Adrenal gland (tissue), 12 donors: Measurements from ENCODE around the gene TFDP1. TPM values are rescaled to one million over a fixed set of nuclear protein-coding genes. Genes with fewer than 3 reads are reported as not detected.

Experiments used
- DNase-seq, 7 donors: peaks; one replicate each; pipeline ENCODE4 v3.0.0-alpha.2; 2019 to 2020
- H3K27ac ChIP-seq, 5 donors: fragments of 200-600 bp; sonication (generic) in 4 of 5; 1 replicate in 3 of 5; 2 replicates in 2 of 5; pipeline versions ENCODE4 v1.5.1 to v1.8.0; 2016 to 2020; ENCODE audit warnings: mild to moderate bottlenecking in 1 of 5
- H3K27me3 ChIP-seq: fragments of 200-600 bp; 2 replicates; pipeline ENCODE4 v1.8.0; 2021
- H3K36me3 ChIP-seq, 2 donors: fragments of 200-600 bp; replicated peaks in 1 of 2; 1 replicate in 1 of 2; 2 replicates in 1 of 2; pipeline versions ENCODE4 v1.5.1 to v1.8.0; 2018 to 2022
- H3K4me1 ChIP-seq, 2 donors: fragments of 200-600 bp; replicated peaks in 1 of 2; 1 replicate in 1 of 2; 2 replicates in 1 of 2; pipeline versions ENCODE4 v1.5.1 to v1.8.0; 2018 to 2021
- H3K4me3 ChIP-seq, 4 donors: fragments of 200-600 bp; sonication (generic) in 3 of 4; one replicate each; pipeline ENCODE4 v1.5.1; 2016 to 2018
- H3K9me3 ChIP-seq, 3 donors: fragments of 200-600 bp; sonication (generic) in 1 of 3; replicated peaks in 1 of 3; 1 replicate in 2 of 3; 2 replicates in 1 of 3; pipeline versions ENCODE4 v1.5.1 to v1.8.0; 2016 to 2021
- POLR2A ChIP-seq, 2 donors: fragments of 450-650 bp; IDR thresholded peaks; one replicate each; pipeline ENCODE4 v1.6.1; 2017; ENCODE audit warnings: antibody characterized with exemption in 2 of 2, mild to moderate bottlenecking in 2 of 2, moderate library complexity in 1 of 2
- WGBS, 4 donors: extraction: QIAGEN DNeasy Blood & Tissue Kit in 2 of 4; methylation state at CpG; one replicate each; pipeline versions ENCODE4 v1.1.5 to v1.1.7; 2013 to 2017; 5-methylcytosine and 5-hydroxymethylcytosine counted together
- intact Hi-C, 2 donors: fragments of 100-400 bp; cut with DNase I; formaldehyde crosslinking; loops; one replicate each; pipeline versions ENCODE4 v1.14.1 to v1.15.0; 2022 to 2023
- polyA plus RNA-seq, 3 donors: library from polyadenylated mRNA; stranded (reverse); fragments of 200-250 nt in 2 of 3; fragments of 350-450 nt in 1 of 3; fragmentation: Illumina TruSeq in 1 of 3; extraction: RNeasy Lipid Tissue Mini Kit (QIAGEN cat#74804) in 1 of 3; gene quantifications; one replicate each; pipeline ENCODE4 v1.2.3, GENCODE V29; 2013 to 2014
- total RNA-seq, 9 donors: library from RNA; depleted of rRNA in 4 of 9; stranded (reverse); fragments of >200 nt in 4 of 9; fragments of 120-200 nt in 1 of 9; fragmentation: NEBNext Ultra II Directional in 1 of 9; extraction: Animal tissue kit (Norgen Biotek cat#: 25700) in 1 of 9; gene quantifications; one replicate each; pipeline versions ENCODE4 v1.1.0 to v1.2.4, GENCODE V29; 2013 to 2023
- TF ChIP-seq, protein P1 (sequence below), 6 experiments: fragments of 450-650 bp in 4 of 6; fragments of 200-600 bp in 2 of 6; sonication (generic) in 1 of 6; IDR thresholded peaks; 1 replicate in 5 of 6; 2 replicates in 1 of 6; pipeline versions ENCODE4 v1.5.1 to v1.8.0; 2016 to 2021; ENCODE audit warnings: antibody characterized with exemption in 6 of 6, mild to moderate bottlenecking in 2 of 6, moderate library complexity in 1 of 6
- donor health status: healthy with polysubstance abuse.
- donor health status: Bipolar disorder and iron deficiency.
- donor health status: DM: yes; HTN: yes; CAD: no.
- donor health status: DM: no; HTN: no; CAD: no.
- donor health status: DM: no; HTN: no; CAD: no.
- donor health status: DM: yes; HTN: yes; CAD: no.

The TFDP1 gene
- total and polyA plus RNA-seq, 12 donors, result 16.5 to 50.0 (median 35.5) TPM

DNA sequence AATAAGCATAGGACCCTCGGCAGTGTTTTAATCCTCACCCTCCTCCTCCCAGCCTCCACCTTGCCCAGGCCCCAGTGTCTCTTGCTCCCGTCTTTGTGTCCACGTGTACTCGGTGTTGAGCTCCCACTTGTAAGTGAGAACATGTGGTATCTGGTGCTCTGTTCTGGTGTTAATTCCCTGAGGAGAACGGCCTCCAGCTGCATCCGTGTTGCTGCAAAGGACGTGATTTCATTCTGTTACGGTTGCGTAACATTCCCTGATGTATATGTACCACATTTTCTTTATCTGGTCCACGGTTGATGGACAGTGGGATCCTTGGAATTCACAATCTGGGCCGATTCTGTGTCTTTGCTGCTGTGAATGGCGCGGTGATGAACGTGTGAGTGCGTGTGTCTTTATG, 44.7 kb upstream of the TFDP1 start:
- intact Hi-C loops, result no loop called here
- Histone ChIP-seq H3K36me3 (peaks cover 0 to 6% of the 10 kb centered on the region in 2 donors), H3K27me3 (no peaks in the 10 kb centered on the region), H3K4me3 (no peak overlapping the region), H3K9me3 (no peaks in the 10 kb centered on the region), H3K27ac (no peak overlapping the region), H3K4me1 (no peaks in the 10 kb centered on the region)
- DNase-seq, result no peak
- WGBS, 4 donors, result 89 to 97% (median 92%) methylated on average over 15 of the region's 15 CpGs
- TF ChIP-seq, protein P1, sequence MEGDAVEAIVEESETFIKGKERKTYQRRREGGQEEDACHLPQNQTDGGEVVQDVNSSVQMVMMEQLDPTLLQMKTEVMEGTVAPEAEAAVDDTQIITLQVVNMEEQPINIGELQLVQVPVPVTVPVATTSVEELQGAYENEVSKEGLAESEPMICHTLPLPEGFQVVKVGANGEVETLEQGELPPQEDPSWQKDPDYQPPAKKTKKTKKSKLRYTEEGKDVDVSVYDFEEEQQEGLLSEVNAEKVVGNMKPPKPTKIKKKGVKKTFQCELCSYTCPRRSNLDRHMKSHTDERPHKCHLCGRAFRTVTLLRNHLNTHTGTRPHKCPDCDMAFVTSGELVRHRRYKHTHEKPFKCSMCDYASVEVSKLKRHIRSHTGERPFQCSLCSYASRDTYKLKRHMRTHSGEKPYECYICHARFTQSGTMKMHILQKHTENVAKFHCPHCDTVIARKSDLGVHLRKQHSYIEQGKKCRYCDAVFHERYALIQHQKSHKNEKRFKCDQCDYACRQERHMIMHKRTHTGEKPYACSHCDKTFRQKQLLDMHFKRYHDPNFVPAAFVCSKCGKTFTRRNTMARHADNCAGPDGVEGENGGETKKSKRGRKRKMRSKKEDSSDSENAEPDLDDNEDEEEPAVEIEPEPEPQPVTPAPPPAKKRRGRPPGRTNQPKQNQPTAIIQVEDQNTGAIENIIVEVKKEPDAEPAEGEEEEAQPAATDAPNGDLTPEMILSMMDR (IDR thresholded peaks at IDR 0.05), result no peak
- no peak for TF ChIP-seq POLR2A (IDR thresholded peaks at IDR 0.05)

GRCh38 chr13:113540523-113540922, 44.0 kb upstream of the TFDP1 start:
- 90 to 97% (median 94%) methylated on average over 10 of the region's 10 CpGs for WGBS, 4 donors
- Histone ChIP-seq H3K27me3 (no peaks in the 10 kb centered on the region), H3K4me1 (peaks cover 0 to 7% of the 10 kb centered on the region in 2 donors), H3K4me3 (no peak overlapping the region), H3K36me3 (peaks cover 0 to 6% of the 10 kb centered on the region in 2 donors), H3K27ac (no peak overlapping the region), H3K9me3 (no peaks in the 10 kb centered on the region)
- peak in 1 of 7 donors; percentile 6 for DNase-seq
- intact Hi-C loops, result no loop called here
- TF ChIP-seq, protein P1 (IDR thresholded peaks at IDR 0.05), result no peak
- TF ChIP-seq POLR2A (IDR thresholded peaks at IDR 0.05), result no peak

GRCh38 chr13:113542751-113543424, 41.7 kb upstream of the TFDP1 start:
- no peak overlapping the region for H3K27ac ChIP-seq
- WGBS, 4 donors, result 80 to 92% (median 86%) methylated on average over 2 to 21 of the region's 21 CpGs
- DNase-seq, result peak in 1 of 7 donors; percentile 10
- no peak overlapping the region for H3K4me3 ChIP-seq
- TF ChIP-seq, protein P1 (IDR thresholded peaks at IDR 0.05), result no peak
- no peak for TF ChIP-seq POLR2A (IDR thresholded peaks at IDR 0.05)
- intact Hi-C loops, result no loop called here
- no peaks in the 10 kb centered on the region for H3K27me3 ChIP-seq
- no peaks in the 10 kb centered on the region for H3K9me3 ChIP-seq
- peaks cover 0 to 6% of the 10 kb centered on the region in 2 donors for H3K36me3 ChIP-seq
- peaks cover 0 to 17% of the 10 kb centered on the region in 2 donors for H3K4me1 ChIP-seq

- TF ChIP-seq, protein P1 (IDR thresholded peaks at IDR 0.05), result no peak
- TF ChIP-seq POLR2A (IDR thresholded peaks at IDR 0.05), result no peak
- intact Hi-C loops, result no loop called here
- Histone ChIP-seq H3K27me3 (no peaks in the 10 kb centered on the region), H3K9me3 (no peaks in the 10 kb centered on the region), H3K36me3 (peaks cover 0 to 6% of the 10 kb centered on the region in 2 donors), H3K4me3 (no peak overlapping the region), H3K4me1 (peaks cover 0 to 17% of the 10 kb centered on the region in 2 donors), H3K27ac (no peak overlapping the region)
- 89 to 94% (median 93%) methylated on average over 29 to 37 of the region's 37 CpGs for WGBS, 4 donors
- DNase-seq, result peak in 1 of 7 donors; percentile 49
These were observed 40.3 kb upstream of the TFDP1 start for GRCh38 chr13:113544071-113544891.
